DND-41 (cell line): ENCODE results near the gene RUNX2.

ENCODE experiments used
- ATAC-seq: fragments of 200-7000 bp; cut with Tn5 transposase; 3 replicates; pipeline ENCODE4 v1.9.1; 2021; ENCODE audit warnings: low read depth; ENCODE audit not compliant: insufficient read depth
- DNase-seq: peaks from one replicate; pipeline ENCODE4 v3.0.0-alpha.2; 2020
- H2AFZ ChIP-seq: 2 replicates; pipeline ENCODE4 v1.6.0; 2012; ENCODE audit warnings: low read depth, low read length
- H3K27ac ChIP-seq: 2 replicates; pipeline ENCODE4 v1.5.1; 2012; ENCODE audit warnings: low read length, inconsistent platforms
- H3K27me3 ChIP-seq: fragments of 200-600 bp; sonication (generic); 2 replicates; pipeline ENCODE4 v1.6.0; 2012; ENCODE audit warnings: low read length, mild to moderate bottlenecking, inconsistent platforms; ENCODE audit not compliant: insufficient read depth, poor library complexity
- H3K36me3 ChIP-seq: 2 replicates; pipeline ENCODE4 v1.5.1; 2012; ENCODE audit warnings: low read length, inconsistent platforms; ENCODE audit not compliant: insufficient read depth
- H3K4me1 ChIP-seq: 2 replicates; pipeline ENCODE4 v1.5.1; 2012; ENCODE audit warnings: mild to moderate bottlenecking, low read length; ENCODE audit not compliant: insufficient read depth
- H3K4me2 ChIP-seq: 2 replicates; pipeline ENCODE4 v1.6.0; 2012; ENCODE audit warnings: mild to moderate bottlenecking, moderate library complexity, low read length, inconsistent platforms; ENCODE audit not compliant: insufficient read depth
- H3K4me3 ChIP-seq, 2 experiments: fragments of 200-600 bp in 1 of 2; shearing (Covaris generic) in 1 of 2; 2 replicates each; pipeline ENCODE4 v1.5.1; 2012 to 2016; ENCODE audit warnings: inconsistent platforms in 2 of 2, low read length in 2 of 2, mild to moderate bottlenecking in 2 of 2, low read depth in 1 of 2, moderate library complexity in 1 of 2
- H3K79me2 ChIP-seq: 2 replicates; pipeline ENCODE4 v1.6.0; 2012; ENCODE audit warnings: low read length, inconsistent platforms; ENCODE audit not compliant: insufficient read depth
- H3K9ac ChIP-seq: 2 replicates; pipeline ENCODE4 v1.6.0; 2012; ENCODE audit warnings: low read depth, mild to moderate bottlenecking, inconsistent platforms, low read length, moderate library complexity
- H3K9me3 ChIP-seq: 2 replicates; pipeline ENCODE4 v1.5.1; 2012; ENCODE audit warnings: low read length, moderate library complexity, mild to moderate bottlenecking, inconsistent platforms; ENCODE audit not compliant: insufficient read depth, severe bottlenecking
- H4K20me1 ChIP-seq: 2 replicates; pipeline ENCODE4 v1.6.0; 2012; ENCODE audit warnings: low read length; ENCODE audit not compliant: insufficient read depth
- EZH2 ChIP-seq: IDR thresholded peaks from 3 replicates; pipeline ENCODE4 v1.6.1; 2012; ENCODE audit warnings: borderline replicate concordance, low read depth, mild to moderate bottlenecking, moderate library complexity, low read length, inconsistent platforms; ENCODE audit not compliant: severe bottlenecking
- TF ChIP-seq, protein P1 (sequence below): IDR thresholded peaks from 2 replicates; pipeline ENCODE4 v1.5.1; 2012; ENCODE audit warnings: borderline replicate concordance, low read length, moderate library complexity, mild to moderate bottlenecking; ENCODE audit not compliant: poor library complexity, severe bottlenecking; ENCODE audit errors: extremely low read depth

The RUNX2 gene

DNA sequence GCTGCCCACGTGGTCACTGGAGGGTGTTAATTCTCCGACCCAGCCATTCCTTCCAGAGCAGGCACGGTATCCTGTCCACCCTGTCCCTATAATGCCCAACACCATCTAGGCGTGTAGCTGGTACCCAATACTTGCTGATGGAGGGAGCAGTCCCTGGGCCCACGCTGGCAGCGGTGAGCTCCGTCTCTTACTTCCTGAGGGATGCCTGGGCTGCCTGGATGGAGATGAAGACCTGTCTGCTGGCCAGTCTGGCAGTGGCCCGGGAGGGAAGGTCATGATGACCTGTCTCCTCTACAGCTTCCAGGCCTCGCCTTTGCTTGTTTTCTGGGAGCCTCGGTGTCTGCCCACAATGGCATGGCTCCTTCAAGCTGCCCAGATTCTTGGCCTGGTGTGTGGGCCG is 347.5 kb downstream of the RUNX2 start:
- DNase-seq (no peak), ATAC-seq (no peak)
- TF ChIP-seq, protein P1, sequence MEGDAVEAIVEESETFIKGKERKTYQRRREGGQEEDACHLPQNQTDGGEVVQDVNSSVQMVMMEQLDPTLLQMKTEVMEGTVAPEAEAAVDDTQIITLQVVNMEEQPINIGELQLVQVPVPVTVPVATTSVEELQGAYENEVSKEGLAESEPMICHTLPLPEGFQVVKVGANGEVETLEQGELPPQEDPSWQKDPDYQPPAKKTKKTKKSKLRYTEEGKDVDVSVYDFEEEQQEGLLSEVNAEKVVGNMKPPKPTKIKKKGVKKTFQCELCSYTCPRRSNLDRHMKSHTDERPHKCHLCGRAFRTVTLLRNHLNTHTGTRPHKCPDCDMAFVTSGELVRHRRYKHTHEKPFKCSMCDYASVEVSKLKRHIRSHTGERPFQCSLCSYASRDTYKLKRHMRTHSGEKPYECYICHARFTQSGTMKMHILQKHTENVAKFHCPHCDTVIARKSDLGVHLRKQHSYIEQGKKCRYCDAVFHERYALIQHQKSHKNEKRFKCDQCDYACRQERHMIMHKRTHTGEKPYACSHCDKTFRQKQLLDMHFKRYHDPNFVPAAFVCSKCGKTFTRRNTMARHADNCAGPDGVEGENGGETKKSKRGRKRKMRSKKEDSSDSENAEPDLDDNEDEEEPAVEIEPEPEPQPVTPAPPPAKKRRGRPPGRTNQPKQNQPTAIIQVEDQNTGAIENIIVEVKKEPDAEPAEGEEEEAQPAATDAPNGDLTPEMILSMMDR: no peak
- no peak for TF ChIP-seq EZH2
- H4K20me1 ChIP-seq: no peaks in the 10 kb centered on the region
- peaks cover 32% of the 10 kb centered on the region for H3K4me1 ChIP-seq
- H3K9me3 ChIP-seq: no peaks in the 10 kb centered on the region
- H3K36me3 ChIP-seq: no peaks in the 10 kb centered on the region
- no peak overlapping the region for H3K4me3 ChIP-seq
- H2AFZ ChIP-seq: no peak overlapping the region
- no peak overlapping the region for H3K4me2 ChIP-seq
- H3K79me2 ChIP-seq: no peaks in the 10 kb centered on the region
- H3K27ac ChIP-seq: peak overlapping the region; percentile 72; the same call in 1 of the 2 replicates
- no peaks in the 10 kb centered on the region for H3K27me3 ChIP-seq
- H3K9ac ChIP-seq: no peak overlapping the region

DNA sequence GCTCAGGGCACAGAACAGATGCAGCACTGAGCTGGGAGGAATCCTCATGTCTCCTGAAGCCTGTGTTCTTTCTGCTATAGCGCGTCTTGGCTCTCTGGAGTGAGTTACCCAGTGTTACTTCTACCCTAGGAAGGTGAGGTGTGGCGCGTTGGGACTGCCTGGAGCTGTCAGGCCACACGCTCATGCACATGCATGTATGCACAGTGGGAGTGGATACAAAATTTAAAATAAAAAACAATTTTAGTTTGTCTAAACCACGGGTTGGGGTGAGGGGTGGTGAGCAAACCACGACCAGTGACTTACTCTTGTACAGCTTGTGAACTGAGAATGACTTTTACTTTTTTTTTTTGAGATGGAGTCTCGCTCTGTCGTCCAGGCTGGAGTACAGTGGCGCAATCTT is 348.2 kb downstream of the RUNX2 start:
- ATAC-seq (peak; percentile 6; the same call in 1 of the 3 replicates), DNase-seq (peak; percentile 54)
- Histone ChIP-seq H3K79me2 (no peaks in the 10 kb centered on the region), H3K4me3 (no peak overlapping the region), H3K9me3 (no peaks in the 10 kb centered on the region), H3K27ac (peak overlapping the region; percentile 72), H3K9ac (no peak overlapping the region), H2AFZ (no peak overlapping the region), H3K4me2 (0 out of 2 replicates have a peak overlapping the region, but pooled peaks have one; percentile 60), H4K20me1 (no peaks in the 10 kb centered on the region), H3K27me3 (no peaks in the 10 kb centered on the region), H3K36me3 (no peaks in the 10 kb centered on the region), H3K4me1 (peaks cover 32% of the 10 kb centered on the region)
- TF ChIP-seq, protein P1: no peak

DNA sequence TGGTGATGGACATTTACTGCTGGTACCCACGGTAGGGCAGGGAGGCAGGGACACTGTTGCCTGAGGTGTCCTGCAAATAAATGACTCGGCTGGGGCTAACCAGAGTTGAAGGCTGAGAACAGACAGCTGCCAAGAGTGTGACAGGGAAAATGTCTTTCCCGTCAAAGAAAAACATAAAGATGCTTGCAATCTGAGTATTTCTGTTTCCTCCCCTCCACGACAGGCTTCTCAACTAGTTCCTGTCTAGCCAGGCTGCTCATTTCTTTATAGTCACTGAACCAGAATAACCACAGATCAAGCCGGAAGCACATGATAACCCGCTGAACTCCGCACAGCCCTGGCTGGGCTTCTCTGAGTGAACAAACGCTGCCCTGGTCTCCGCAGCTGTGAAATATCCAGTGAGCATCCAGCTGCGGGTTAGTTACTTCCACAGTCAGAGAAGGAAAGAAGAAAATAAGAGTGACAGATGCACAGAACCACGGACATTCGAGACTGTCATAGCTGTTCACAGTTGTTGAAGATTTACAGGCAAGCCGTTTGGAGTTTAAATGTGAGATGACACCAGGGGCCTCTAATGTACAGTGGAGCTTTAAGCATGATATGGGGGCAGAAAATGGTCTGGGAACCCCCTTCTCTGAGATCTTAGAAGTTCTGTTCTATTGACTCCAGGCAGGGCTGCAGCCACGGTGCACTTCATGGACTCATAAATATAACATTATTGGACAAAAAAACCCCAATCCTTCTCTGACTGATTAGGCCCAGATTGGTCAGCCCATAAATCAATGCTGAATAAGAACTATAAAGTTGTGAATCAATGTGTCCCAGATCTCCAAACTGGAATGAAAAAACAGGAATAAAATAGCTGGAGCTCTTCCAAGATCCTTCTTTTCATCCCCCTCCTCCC is 349.5 kb downstream of the RUNX2 start:
- Histone ChIP-seq H4K20me1 (no peaks in the 10 kb centered on the region), H3K9ac (peak overlapping the region; percentile 40), H2AFZ (no peak overlapping the region; the same call in 1 of the 2 replicates), H3K79me2 (no peaks in the 10 kb centered on the region), H3K27ac (peak overlapping the region; percentile 72), H3K9me3 (no peaks in the 10 kb centered on the region), H3K36me3 (no peaks in the 10 kb centered on the region), H3K27me3 (no peaks in the 10 kb centered on the region), H3K4me1 (peaks cover 32% of the 10 kb centered on the region), H3K4me2 (peak overlapping the region; percentile 60), H3K4me3 (peak overlapping the region in 1 of 2 experiments; percentile 44; a peak in 2 of 4 replicates)
- DNase-seq: peak; percentile 86
- TF ChIP-seq, protein P1: no peak
- no peak for TF ChIP-seq EZH2
- ATAC-seq: peak; percentile 96
